ENCODE results near the gene LMX1B.

LMX1B gene

DNA sequence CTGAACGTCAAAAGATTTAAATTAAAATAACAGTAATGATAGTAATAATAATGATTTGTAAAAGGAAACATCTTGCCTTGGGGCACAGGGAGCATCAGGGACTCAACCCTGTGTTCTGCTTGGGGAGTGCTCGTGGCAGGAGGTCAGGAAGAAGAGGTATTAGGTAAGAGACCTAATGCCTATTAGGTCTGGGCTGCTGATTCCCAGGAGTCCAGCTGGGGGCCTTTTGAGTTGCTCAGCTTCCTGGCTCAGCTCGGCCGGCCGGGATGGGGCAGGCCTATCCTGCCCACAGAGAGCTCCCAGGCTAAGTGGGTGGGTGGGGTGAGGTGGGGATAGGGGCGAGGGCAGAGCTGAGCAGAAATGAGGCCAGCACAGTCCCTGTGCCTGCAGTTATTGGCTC, 17.5 kb downstream of the LMX1B start:
- TF ChIP-seq SIN3A (IDR thresholded peaks at IDR 0.05; ENCODE audit: borderline replicate concordance, insufficient read depth, low read length) (no peak), TAF1 (IDR thresholded peaks at IDR 0.05; ENCODE audit: borderline replicate concordance, insufficient read depth, low read length) (no peak), FOXP2 (optimal IDR thresholded peaks at IDR 0.05; ENCODE audit: borderline replicate concordance, extremely low read depth, extremely low read length, insufficient read depth) (no peak), POLR2AphosphoS5 (IDR thresholded peaks at IDR 0.05; ENCODE audit: low read depth, low read length) (no peak)
- TF ChIP-seq, protein P1, sequence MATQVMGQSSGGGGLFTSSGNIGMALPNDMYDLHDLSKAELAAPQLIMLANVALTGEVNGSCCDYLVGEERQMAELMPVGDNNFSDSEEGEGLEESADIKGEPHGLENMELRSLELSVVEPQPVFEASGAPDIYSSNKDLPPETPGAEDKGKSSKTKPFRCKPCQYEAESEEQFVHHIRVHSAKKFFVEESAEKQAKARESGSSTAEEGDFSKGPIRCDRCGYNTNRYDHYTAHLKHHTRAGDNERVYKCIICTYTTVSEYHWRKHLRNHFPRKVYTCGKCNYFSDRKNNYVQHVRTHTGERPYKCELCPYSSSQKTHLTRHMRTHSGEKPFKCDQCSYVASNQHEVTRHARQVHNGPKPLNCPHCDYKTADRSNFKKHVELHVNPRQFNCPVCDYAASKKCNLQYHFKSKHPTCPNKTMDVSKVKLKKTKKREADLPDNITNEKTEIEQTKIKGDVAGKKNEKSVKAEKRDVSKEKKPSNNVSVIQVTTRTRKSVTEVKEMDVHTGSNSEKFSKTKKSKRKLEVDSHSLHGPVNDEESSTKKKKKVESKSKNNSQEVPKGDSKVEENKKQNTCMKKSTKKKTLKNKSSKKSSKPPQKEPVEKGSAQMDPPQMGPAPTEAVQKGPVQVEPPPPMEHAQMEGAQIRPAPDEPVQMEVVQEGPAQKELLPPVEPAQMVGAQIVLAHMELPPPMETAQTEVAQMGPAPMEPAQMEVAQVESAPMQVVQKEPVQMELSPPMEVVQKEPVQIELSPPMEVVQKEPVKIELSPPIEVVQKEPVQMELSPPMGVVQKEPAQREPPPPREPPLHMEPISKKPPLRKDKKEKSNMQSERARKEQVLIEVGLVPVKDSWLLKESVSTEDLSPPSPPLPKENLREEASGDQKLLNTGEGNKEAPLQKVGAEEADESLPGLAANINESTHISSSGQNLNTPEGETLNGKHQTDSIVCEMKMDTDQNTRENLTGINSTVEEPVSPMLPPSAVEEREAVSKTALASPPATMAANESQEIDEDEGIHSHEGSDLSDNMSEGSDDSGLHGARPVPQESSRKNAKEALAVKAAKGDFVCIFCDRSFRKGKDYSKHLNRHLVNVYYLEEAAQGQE (IDR thresholded peaks at IDR 0.05; ENCODE audit: insufficient read depth in 1 of 2, low read depth in 2 of 2, low read length in 2 of 2): no peak

DNA sequence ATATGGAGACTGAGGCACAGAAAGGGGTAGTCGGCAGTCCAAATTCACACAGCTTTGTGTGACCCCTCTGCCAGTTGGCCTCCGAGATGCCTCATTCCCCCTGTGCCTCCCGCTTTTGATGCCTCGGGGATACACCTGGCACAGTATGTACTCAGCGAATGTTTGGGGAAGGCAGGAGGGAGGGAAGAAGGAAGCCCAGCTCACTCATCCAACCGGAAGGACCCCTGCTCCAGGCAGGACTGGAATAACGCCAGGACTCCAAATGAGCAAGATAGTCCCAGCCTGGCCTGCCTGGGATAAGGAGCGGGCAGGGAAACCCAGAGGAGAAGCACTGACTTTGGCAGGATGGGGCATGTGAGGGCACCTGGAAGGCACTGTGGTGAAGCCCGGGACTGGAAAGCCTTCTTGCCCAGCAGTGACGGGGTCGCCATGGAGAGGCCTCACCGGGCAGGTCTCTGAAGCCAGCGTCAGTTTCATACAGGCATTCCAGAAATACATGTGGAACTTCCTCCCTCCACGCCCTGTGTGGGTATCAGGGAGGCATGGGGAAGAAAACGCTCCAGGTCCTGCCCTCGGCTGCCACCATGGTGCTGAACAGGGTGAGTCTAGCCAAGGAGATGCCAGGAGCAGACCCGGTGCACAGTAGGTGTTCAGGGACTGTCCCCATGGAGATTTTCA, 20.3 kb downstream of the LMX1B start:
- TF ChIP-seq, protein P1 (IDR thresholded peaks at IDR 0.05; ENCODE audit: insufficient read depth in 1 of 2, low read depth in 2 of 2, low read length in 2 of 2): no peak
- no peak for TF ChIP-seq SIN3A (IDR thresholded peaks at IDR 0.05; ENCODE audit: borderline replicate concordance, insufficient read depth, low read length)
- TF ChIP-seq POLR2AphosphoS5 (IDR thresholded peaks at IDR 0.05; ENCODE audit: low read depth, low read length): no peak
- no peak for TF ChIP-seq FOXP2 (optimal IDR thresholded peaks at IDR 0.05; ENCODE audit: borderline replicate concordance, extremely low read depth, extremely low read length, insufficient read depth)
- no peak for TF ChIP-seq TAF1 (IDR thresholded peaks at IDR 0.05; ENCODE audit: borderline replicate concordance, insufficient read depth, low read length)

DNA sequence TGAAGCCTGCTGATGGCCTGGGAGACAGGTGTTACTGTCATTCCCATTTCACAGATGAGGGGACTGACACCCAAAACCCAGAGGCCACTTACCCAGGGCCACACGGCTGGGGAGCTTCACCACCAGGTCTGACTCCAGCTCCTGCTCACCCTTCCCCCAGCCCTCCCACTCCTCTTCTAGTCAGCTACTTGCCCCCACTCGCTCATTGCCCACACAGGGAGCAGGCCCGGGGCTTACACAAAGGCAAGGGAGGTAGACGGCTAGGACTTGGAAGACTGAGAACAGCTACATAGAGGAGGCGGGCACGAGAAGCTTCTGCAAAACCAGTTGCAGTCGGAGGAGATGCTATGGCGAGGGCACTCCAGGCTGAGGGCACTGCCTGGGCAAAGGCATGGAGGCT, 21.3 kb downstream of the LMX1B start:
- TF ChIP-seq POLR2AphosphoS5 (IDR thresholded peaks at IDR 0.05; ENCODE audit: low read depth, low read length): no peak
- TF ChIP-seq TAF1 (IDR thresholded peaks at IDR 0.05; ENCODE audit: borderline replicate concordance, insufficient read depth, low read length): no peak
- TF ChIP-seq FOXP2 (optimal IDR thresholded peaks at IDR 0.05; ENCODE audit: borderline replicate concordance, extremely low read depth, extremely low read length, insufficient read depth): no peak
- TF ChIP-seq SIN3A (IDR thresholded peaks at IDR 0.05; ENCODE audit: borderline replicate concordance, insufficient read depth, low read length): no peak
- TF ChIP-seq, protein P1 (IDR thresholded peaks at IDR 0.05; ENCODE audit: insufficient read depth in 1 of 2, low read depth in 2 of 2, low read length in 2 of 2): no peak

DNA sequence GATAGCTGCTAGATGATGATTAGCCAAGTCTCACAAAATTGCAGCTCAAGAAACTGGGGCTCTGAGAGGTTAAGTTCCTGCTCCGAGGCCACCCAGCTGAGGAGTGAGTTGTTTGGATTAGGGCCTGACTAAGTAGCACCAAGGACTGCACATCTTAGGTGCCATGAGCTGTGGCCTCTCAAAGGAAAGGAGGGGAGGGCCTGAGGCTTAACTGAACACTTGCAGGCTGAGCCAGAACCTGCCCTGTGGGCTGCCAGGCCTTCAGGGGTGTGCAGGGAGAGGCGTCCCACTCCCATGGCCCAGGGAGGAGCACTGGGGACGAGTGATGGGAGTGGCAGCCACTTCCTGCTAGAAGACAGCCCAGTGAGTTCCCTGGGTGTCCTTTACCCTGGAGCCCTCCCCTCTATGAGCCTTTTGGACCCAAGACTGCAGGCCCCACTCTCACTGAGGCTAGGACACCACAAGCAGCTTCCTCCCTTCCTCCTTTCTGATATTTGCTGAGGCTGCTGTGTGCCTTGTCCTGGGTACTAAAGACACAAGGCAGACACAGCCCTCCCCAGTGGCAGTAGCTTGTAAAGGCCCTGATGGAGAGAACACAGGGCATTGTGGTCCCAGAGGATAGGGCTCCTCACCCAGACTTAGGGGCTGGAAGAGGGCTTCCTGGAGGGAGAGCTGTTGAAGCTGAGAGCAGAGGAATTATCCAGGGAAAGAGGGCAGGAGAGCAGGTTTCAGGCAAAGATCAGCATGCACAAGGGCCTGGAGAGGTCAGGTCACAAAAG, 22.1 kb downstream of the LMX1B start:
- TF ChIP-seq FOXP2 (optimal IDR thresholded peaks at IDR 0.05; ENCODE audit: borderline replicate concordance, extremely low read depth, extremely low read length, insufficient read depth) (no peak), POLR2AphosphoS5 (IDR thresholded peaks at IDR 0.05; ENCODE audit: low read depth, low read length) (no peak), TAF1 (IDR thresholded peaks at IDR 0.05; ENCODE audit: borderline replicate concordance, insufficient read depth, low read length) (no peak), SIN3A (IDR thresholded peaks at IDR 0.05; ENCODE audit: borderline replicate concordance, insufficient read depth, low read length) (no peak)
- TF ChIP-seq, protein P1 (IDR thresholded peaks at IDR 0.05; ENCODE audit: insufficient read depth in 1 of 2, low read depth in 2 of 2, low read length in 2 of 2): no peak

Measured in PFSK-1 (cell line).